ENCODE results near the gene DPYSL4. TPM values are rescaled to one million over a fixed set of nuclear protein-coding genes. Genes with fewer than 3 reads are reported as not detected.

DPYSL4 gene
- total RNA-seq, 4 donors from 2014 or later = 1.5 to 5.0 TPM; not detected in 2

DNA sequence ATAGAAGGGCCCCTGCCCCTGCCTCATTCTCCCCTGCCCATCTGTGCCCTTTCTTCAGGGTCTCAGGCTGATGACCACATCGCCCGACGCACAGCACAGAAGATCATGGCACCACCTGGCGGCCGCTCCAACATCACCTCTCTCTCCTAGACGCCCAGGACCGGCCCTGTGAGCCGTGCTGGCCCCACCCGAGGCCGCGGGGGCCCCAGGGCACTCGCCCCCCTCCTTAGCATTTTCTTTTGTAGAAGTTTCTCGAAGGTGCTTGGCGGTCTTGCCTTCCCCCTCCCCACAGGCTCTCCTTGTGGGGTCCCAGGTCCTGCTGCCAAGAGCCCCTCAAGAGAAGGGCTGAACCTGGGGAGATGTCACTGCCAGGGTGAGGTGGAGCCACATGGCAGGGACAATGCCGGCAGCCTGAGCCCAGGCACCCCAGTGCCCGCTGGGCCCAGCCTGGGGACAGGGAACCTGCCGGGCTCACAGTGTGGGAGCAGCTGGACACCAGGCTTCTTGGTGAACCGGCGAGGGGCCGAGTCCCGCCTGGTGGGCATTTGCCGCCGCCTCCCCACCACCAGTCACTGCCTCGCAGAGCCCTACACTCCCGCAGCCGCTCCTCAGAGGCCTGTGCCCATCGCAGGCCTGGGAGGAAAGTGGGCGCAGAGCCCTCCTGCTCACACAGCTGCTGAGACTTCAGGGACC is 18.2 kb downstream of the DPYSL4 start:
- Histone ChIP-seq H3K27ac (no peak overlapping the region), H3K4me3 (no peak overlapping the region), H3K9me3 (no peaks in the 10 kb centered on the region), H3K4me1 (no peaks in the 10 kb centered on the region), H3K27me3 (no peaks in the 10 kb centered on the region), H3K36me3 (no peaks in the 10 kb centered on the region)
- TF ChIP-seq, protein P1, sequence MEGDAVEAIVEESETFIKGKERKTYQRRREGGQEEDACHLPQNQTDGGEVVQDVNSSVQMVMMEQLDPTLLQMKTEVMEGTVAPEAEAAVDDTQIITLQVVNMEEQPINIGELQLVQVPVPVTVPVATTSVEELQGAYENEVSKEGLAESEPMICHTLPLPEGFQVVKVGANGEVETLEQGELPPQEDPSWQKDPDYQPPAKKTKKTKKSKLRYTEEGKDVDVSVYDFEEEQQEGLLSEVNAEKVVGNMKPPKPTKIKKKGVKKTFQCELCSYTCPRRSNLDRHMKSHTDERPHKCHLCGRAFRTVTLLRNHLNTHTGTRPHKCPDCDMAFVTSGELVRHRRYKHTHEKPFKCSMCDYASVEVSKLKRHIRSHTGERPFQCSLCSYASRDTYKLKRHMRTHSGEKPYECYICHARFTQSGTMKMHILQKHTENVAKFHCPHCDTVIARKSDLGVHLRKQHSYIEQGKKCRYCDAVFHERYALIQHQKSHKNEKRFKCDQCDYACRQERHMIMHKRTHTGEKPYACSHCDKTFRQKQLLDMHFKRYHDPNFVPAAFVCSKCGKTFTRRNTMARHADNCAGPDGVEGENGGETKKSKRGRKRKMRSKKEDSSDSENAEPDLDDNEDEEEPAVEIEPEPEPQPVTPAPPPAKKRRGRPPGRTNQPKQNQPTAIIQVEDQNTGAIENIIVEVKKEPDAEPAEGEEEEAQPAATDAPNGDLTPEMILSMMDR (IDR thresholded peaks at IDR 0.05) = no peak
- no peak for TF ChIP-seq POLR2A (IDR thresholded peaks at IDR 0.05)
- no peak for DNase-seq
- intact Hi-C loops (cut with DNase I; ENCODE audit: low total_unique reads) = no loop called here

DNA sequence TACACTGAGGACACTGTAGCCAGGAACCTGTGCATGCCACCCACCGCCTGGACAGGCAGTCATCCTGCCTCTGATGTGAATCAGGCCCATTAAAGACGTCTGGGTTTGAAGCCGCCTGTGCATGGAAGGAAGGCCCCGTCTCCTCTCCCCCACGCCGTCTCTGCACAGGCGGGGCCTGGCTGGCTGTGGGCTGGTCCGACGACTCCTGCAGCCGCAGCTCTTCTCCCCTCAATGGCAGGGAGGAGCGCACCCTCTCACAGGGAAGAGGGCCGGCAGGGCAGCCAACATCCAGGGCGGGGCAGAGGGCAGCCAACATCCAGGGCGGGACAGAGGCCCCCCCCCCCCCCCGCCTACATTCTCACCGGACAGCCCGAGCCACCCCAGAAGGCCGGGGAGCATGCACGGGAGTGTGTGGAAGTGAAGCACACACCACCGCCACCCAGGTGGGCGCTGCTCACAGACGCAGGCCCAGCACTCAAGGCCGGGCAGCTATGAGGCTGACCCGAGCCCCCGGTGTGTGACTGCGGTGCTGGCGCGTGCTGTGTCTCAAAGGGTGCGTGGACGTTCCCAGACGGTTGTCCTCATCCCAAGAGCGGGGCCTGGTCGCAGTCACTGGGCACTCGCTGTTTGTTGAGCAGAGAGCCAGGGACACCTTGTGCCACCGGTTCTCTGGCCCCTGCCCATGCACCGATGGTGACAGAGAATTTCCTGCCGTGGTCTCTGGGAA is 19.1 kb downstream of the DPYSL4 start:
- no peaks in the 10 kb centered on the region for H3K9me3 ChIP-seq
- TF ChIP-seq POLR2A (IDR thresholded peaks at IDR 0.05) = no peak
- TF ChIP-seq, protein P1 (IDR thresholded peaks at IDR 0.05) = no peak
- intact Hi-C loops (cut with DNase I; ENCODE audit: low total_unique reads) = no loop called here
- no peaks in the 10 kb centered on the region for H3K27me3 ChIP-seq
- H3K4me1 ChIP-seq = no peaks in the 10 kb centered on the region
- no peaks in the 10 kb centered on the region for H3K36me3 ChIP-seq
- no peak overlapping the region for H3K4me3 ChIP-seq
- no peak for DNase-seq
- no peak overlapping the region for H3K27ac ChIP-seq

DNA sequence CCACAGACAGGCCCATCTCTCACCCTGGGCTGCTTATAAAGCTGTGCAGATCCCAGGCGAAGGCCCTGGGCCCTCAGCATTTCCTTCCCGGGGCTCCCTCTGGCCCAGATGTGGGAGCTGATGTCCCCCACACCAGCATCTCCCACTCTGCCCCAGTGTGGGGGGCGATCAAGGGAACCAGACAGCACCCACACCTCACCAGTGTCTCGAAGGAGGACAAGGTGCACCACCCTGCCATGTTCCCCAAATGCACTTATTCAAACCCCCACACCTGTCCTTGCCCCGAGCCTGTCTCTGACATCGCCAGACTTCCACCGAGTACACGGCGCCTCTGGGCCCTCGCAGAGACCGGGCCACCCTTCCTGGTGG is 19.6 kb downstream of the DPYSL4 start:
- H3K36me3 ChIP-seq = no peaks in the 10 kb centered on the region
- intact Hi-C loops (cut with DNase I; ENCODE audit: low total_unique reads) = no loop called here
- no peak overlapping the region for H3K27ac ChIP-seq
- H3K4me1 ChIP-seq = no peaks in the 10 kb centered on the region
- H3K9me3 ChIP-seq = no peaks in the 10 kb centered on the region
- no peak overlapping the region for H3K4me3 ChIP-seq
- TF ChIP-seq POLR2A (IDR thresholded peaks at IDR 0.05) = no peak
- TF ChIP-seq, protein P1 (IDR thresholded peaks at IDR 0.05) = no peak
- DNase-seq = no peak
- H3K27me3 ChIP-seq = no peaks in the 10 kb centered on the region

DNA sequence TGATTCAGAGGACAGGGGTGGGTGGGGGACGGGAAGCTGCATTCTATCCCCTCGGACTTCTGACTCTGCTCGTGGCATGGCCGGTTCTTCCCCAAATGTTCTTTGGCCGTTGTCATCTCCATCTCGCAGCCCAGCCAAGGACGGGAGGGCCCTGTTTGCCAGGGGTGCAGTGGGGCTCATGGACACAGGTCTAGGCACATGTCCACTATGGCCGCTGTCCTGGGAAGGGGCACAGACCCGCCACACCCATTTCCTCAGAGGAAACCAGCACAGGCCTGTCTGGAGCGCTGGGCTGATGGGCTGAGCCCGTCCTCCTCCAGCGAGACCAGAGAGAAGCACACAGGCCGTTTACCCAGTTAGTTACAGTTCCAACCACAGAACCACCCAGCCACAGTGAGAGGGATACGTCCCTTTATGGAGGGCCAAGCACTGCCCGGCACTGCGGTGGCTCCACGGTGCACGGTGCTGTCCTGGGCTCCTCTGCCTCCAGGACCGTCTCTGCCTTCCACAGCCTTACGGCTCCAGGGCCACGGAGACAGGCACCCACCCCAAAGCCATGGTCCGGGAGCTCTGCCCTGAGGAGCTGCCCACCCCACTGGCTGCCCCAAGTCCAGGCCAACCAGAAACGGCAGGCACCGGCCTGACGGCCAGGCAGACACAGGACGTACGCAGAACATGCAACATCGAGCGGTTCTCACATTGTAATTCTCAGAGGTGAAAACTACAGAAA is 20.2 kb downstream of the DPYSL4 start:
- no peaks in the 10 kb centered on the region for H3K27me3 ChIP-seq
- intact Hi-C loops (cut with DNase I; ENCODE audit: low total_unique reads) = no loop called here

More for the DNA sequence above, 20.2 kb downstream of the DPYSL4 start:
- Histone ChIP-seq H3K36me3 (no peaks in the 10 kb centered on the region), H3K9me3 (no peaks in the 10 kb centered on the region), H3K27ac (no peak overlapping the region), H3K4me1 (no peaks in the 10 kb centered on the region), H3K4me3 (no peak overlapping the region)
- no peak for TF ChIP-seq POLR2A (IDR thresholded peaks at IDR 0.05)
- TF ChIP-seq, protein P1 (IDR thresholded peaks at IDR 0.05) = no peak
- DNase-seq = no peak
